DMS79 (cell line): ENCODE measurements around the gene SHF.

Source experiments
- DNase-seq: peaks from one replicate; lab custom pipeline; 2025; lab: John Stamatoyannopoulos, UW

Gene SHF

GRCh38 chr15:45199136-45199810 is 11.5 kb upstream of the SHF start:
- DNase-seq = no peak

GRCh38 chr15:45198337-45199135 is 10.8 kb upstream of the SHF start:
- peak; percentile 63 for DNase-seq

- DNase-seq = no peak
Observed at GRCh38 chr15:45197512-45197911, 9.7 kb upstream of the SHF start.

GRCh38 chr15:45187578-45187893 is 230 bp downstream of the SHF start:
- no peak for DNase-seq

DNA sequence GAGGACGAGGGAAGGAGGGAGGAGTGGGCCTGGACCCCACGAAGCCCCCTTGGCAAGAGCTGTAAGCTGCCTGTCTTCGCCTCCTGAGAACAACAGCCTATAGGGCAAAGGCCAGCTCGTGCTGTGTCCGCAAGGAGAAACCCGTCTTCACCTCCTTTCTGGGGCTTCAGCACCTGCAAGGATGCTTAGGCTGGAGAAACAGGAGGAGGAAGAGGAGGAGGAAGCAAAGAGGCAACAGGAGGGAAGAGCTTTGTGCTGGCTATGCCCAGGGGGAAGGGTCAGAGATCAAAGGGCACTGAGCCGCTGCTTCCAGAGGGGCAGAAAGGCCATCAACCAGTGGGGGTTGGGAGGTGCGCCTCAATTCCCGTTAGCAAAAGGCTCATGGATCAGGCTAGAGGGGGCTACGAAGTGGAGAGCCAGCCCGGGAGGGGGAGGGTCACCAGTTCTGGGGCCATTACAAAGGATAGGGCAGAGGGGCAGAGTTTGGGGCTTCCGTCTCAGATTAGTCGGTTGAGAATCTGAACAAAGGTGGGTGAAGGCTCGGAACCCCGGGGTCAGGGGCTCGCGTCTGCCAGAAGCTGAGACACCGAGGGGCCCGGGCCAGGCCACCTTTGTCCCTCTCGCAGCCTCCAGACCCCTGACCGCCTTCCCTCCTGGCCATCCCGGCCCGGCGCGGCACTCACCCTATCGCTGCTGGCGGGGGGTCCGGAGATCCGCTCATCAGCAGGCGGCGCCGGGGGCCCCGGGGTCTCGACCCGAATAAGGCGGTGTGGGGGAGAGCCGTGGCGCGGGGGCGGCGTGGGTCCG is 792 bp downstream of the SHF start:
- no peak for DNase-seq

DNA sequence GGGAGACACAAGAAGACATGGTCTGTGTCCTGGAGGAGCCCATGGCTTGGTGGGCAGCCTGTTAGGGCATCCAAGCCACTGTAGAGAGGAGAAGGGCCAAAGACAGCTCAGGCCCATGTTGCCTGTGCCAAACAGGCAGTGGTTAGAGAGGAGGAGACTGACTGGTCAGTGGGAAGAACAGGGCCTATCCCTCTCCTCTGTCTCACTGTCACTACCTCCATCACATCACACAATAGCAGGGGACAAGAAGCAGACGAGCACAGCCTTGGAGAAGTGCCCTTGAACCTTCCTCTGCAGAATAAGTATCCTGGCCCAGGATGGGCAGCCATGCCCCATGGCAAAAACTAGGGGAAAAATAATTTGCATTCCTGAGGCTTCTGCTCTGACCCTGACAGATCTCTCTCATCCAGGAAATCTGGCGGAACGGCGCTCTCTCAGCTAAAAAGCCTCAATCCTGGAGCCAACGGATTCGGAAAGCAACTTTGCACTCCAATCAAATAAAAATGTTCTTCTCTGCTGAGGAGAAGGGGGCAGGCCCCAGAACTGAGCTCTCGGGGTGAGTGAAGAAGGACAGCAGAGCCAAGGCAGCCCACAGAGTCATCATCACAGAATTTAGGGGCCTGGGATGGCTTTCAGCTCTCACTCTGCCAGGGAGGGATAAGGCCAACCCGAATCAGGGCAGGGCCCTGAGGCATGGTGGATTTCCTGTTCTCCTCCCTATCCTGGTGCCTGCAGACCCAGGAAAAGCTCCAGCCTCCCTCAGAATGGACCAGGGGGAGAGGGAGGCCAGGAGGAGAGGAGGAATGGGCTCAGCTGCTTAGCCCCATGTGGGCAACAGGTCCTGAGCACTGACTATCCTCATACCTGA is 1.6 kb downstream of the SHF start:
- DNase-seq = no peak

DNA sequence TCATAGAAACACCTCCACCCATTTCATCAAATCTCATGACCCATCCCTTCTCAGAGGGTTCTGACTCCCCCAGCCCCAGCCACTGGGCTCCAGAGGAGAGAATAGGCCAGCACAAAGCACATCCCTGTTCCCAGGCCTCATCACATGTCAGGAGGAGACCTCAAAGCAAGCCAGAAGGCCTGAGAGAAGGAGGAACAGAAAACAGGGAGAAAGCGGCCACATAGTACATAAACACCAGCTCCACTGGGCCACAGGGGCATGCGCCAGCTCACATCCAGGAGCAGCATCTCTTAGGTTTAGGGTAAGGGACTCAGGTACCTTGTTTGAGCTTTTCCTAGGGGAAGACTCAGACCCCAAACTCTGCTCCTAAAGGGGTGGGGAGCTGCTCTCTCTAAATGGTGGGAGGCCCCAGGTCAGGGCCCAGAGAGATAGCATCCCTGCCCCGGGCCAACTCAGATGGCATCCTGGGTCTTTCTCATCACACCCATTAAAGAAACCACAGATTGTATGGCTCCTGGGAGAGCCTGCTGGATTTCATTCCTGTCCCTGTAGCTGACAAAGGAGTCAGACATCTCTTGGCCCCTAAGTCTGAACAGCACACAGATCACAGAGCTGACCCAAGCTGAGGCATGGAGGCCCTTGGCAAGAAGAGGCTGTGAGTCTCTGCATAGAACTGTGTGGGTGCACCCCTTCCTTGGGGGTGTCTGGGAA is 2.5 kb downstream of the SHF start:
- DNase-seq = no peak

DNA sequence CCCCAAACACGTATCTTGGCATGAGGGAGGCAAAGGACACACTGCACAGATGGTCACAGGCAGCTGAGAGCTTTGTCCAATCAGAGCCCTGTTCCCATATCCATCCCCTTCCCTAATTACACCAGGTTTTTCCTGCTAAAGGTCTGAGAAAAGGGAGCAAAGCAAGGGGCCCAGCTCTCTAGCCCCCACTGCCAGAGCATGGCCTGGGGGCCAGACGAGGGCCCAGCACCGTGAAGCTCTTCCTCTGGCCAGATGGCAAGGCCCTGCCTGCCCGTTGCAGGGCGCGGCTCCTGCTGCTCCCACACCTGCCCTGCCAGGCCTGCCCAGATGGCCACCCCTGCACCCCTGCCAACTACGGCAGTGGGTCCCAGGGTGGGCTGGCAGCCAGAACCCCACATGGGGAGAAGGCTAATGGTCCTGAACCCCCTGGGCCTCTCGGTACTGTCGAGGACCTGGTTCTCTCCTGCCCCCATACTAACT is 3.2 kb downstream of the SHF start:
- DNase-seq = no peak

DNA sequence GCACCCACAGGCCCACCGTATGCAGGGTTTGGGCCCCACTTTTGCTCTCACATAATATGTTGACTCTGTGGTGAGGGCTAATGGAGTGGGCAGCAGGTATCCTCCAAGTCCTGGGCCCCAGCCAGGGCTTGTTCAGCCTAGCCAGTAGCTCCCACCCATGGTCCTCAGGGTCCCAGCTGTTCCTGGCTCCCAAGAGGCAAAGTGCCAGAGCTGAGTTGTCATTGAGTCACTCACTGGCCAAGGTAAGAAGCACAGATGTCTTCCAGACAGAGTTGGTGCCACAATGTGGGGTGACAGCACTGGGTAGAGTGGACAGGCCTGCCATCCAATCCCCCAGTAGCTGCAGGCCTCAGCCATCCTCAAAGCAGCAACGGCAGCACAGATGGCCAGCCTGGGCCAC is 4.3 kb downstream of the SHF start:
- no peak for DNase-seq

GRCh38 chr15:45182996-45183395 is 4.8 kb downstream of the SHF start:
- DNase-seq = no peak

DNA sequence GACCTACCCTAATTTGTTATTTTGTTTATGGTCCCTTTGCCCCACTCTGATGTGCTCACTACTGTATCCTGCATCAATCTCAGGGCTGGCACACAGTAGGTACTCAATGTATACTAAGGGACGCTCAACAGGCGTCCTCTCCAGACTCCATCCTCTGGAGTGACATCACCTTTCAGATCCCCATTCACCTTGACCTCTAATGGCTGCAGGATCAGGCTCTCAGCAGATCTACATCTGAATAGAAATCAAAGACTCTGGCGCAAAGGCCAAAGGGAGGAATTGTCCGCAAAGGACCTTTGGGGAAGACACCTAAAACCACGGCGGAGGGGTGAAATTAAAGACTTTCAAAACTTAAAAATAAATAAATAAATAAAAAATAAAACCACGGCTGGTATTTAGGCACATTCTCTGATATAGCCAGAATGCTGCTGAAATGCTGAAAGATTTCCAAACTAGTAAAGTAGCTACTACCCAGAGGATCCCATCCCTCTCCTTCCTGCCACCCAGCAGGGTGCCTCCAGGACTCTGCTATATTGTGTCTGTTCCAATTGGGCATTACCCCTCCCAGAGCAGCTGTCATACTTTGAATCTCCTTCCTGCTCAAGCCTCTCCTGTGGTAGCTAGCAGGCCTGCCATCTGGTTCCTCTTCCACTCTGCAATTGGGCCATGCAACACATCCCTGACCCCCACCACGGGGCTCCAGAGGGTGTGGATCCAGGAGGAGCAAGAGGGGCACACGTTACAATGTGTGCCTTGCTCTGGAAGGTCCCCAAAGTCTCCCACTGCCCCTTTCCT is 6.1 kb downstream of the SHF start:
- DNase-seq = no peak

- no peak for DNase-seq
Observed at GRCh38 chr15:45180648-45181436, 6.9 kb downstream of the SHF start.

GRCh38 chr15:45180201-45180600 is 7.6 kb downstream of the SHF start:
- DNase-seq = no peak

- DNase-seq = peak; percentile 72
Observed at GRCh38 chr15:45179221-45179985, 8.4 kb downstream of the SHF start.

- DNase-seq = no peak
Observed at GRCh38 chr15:45177285-45177684, 10.5 kb downstream of the SHF start.

GRCh38 chr15:45174577-45174976 is 13.2 kb downstream of the SHF start:
- no peak for DNase-seq

GRCh38 chr15:45174069-45174468 is 13.7 kb downstream of the SHF start:
- DNase-seq = no peak

DNA sequence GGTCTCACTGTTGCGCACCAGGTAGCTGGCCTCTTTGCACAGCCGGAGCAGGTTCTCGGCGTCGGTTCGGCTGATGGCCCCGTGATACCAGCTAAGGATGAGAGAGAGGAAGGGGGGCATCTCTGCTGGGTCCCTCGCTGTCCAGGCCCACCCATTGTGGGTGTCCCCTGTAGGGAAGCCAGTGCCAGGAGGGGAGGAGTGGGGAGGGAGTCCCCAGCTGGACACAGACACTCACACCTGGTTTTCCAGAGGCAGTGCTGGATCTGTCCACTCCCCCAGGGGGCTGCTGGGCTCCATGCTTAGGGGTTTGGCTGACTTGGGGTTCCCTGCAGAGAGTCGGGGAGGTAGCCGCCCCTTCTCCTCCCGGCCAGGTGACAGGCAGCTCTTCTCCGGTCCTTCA is 15.9 kb downstream of the SHF start:
- DNase-seq = no peak
